Embryonic facial prominence (tissue), 1 donor: Measurements from ENCODE around the gene ARHGEF28.

Experiments
- DNase-seq: peaks from one replicate; pipeline ENCODE4 v3.0.0-alpha.2; 2016; ENCODE audit errors: extremely low spot score

Gene ARHGEF28

GRCh38 chr5:73692166-73692640 lies 66.2 kb downstream of the ARHGEF28 start:
- DNase-seq = no peak

GRCh38 chr5:73692981-73693380 lies 67.0 kb downstream of the ARHGEF28 start:
- no peak for DNase-seq

- DNase-seq = no peak
These were observed 67.6 kb downstream of the ARHGEF28 start for GRCh38 chr5:73693573-73694061.

- DNase-seq = no peak
These were observed 68.1 kb downstream of the ARHGEF28 start for GRCh38 chr5:73694089-73694488.

GRCh38 chr5:73698011-73698410 lies 72.0 kb downstream of the ARHGEF28 start:
- no peak for DNase-seq

GRCh38 chr5:73701566-73701965 lies 75.6 kb downstream of the ARHGEF28 start:
- no peak for DNase-seq

- no peak for DNase-seq
These were observed 76.5 kb downstream of the ARHGEF28 start for GRCh38 chr5:73702534-73702933.

- DNase-seq = no peak
These were observed 77.0 kb downstream of the ARHGEF28 start for GRCh38 chr5:73702951-73703350.

GRCh38 chr5:73705364-73705763 lies 79.4 kb downstream of the ARHGEF28 start:
- DNase-seq = no peak

- no peak for DNase-seq
These were observed 81.0 kb downstream of the ARHGEF28 start for GRCh38 chr5:73706963-73707362.

GRCh38 chr5:73709536-73710129 lies 83.6 kb downstream of the ARHGEF28 start:
- no peak for DNase-seq

- no peak for DNase-seq
These were observed 90.3 kb downstream of the ARHGEF28 start for GRCh38 chr5:73716284-73716808.

GRCh38 chr5:73718762-73719161 lies 92.8 kb downstream of the ARHGEF28 start:
- no peak for DNase-seq

GRCh38 chr5:73719632-73720031 lies 93.6 kb downstream of the ARHGEF28 start:
- DNase-seq = no peak

- DNase-seq = no peak
These were observed 96.2 kb downstream of the ARHGEF28 start for GRCh38 chr5:73722231-73722630.

GRCh38 chr5:73726071-73726470 lies 100.1 kb downstream of the ARHGEF28 start:
- no peak for DNase-seq

- no peak for DNase-seq
These were observed 100.7 kb downstream of the ARHGEF28 start for GRCh38 chr5:73726606-73727231.

- no peak for DNase-seq
These were observed 101.5 kb downstream of the ARHGEF28 start for GRCh38 chr5:73727470-73727869.

GRCh38 chr5:73728493-73729273 lies 102.7 kb downstream of the ARHGEF28 start:
- DNase-seq = no peak

- no peak for DNase-seq
These were observed 103.3 kb downstream of the ARHGEF28 start for GRCh38 chr5:73729329-73729728.

- DNase-seq = no peak
These were observed 106.0 kb downstream of the ARHGEF28 start for GRCh38 chr5:73732045-73732444.

GRCh38 chr5:73733219-73733618 lies 107.2 kb downstream of the ARHGEF28 start:
- no peak for DNase-seq
